DND-41 (cell line): ENCODE results near the gene NTN1.

Experiments
- CTCF ChIP-seq: IDR thresholded peaks from 2 replicates; pipeline ENCODE4 v1.5.1; 2012; ENCODE audit warnings: borderline replicate concordance, low read length, moderate library complexity, mild to moderate bottlenecking; ENCODE audit not compliant: poor library complexity, severe bottlenecking; ENCODE audit errors: extremely low read depth
- EZH2 ChIP-seq: IDR thresholded peaks from 3 replicates; pipeline ENCODE4 v1.6.1; 2012; ENCODE audit warnings: borderline replicate concordance, low read depth, mild to moderate bottlenecking, moderate library complexity, low read length, inconsistent platforms; ENCODE audit not compliant: severe bottlenecking

GRCh38 chr17:9170336-9170735 lies 149.0 kb downstream of the NTN1 start:
- TF ChIP-seq CTCF, result no peak
- no peak for TF ChIP-seq EZH2
